Measurements from ENCODE around the gene SPINK6.

Gene SPINK6

GRCh38 chr5:148224117-148224742, 21.4 kb downstream of the SPINK6 start:
- no peak for DNase-seq (ENCODE audit: low read depth)

GRCh38 chr5:148228392-148228984, 25.6 kb downstream of the SPINK6 start:
- DNase-seq (ENCODE audit: low read depth) = no peak

GRCh38 chr5:148229840-148230239, 27.0 kb downstream of the SPINK6 start:
- no peak for DNase-seq (ENCODE audit: low read depth)

- no peak for DNase-seq (ENCODE audit: low read depth)
These were observed 27.4 kb downstream of the SPINK6 start for GRCh38 chr5:148230240-148230639.

- no peak for DNase-seq (ENCODE audit: low read depth)
These were observed 35.1 kb downstream of the SPINK6 start for GRCh38 chr5:148237785-148238417.

GRCh38 chr5:148238418-148238794, 35.6 kb downstream of the SPINK6 start, which contains the start of gene MARCOL:
TSS of gene MARCOL (plus strand) at chr5:148238525. CDS start at chr5:148238598, 73 bp downstream.
- DNase-seq (ENCODE audit: low read depth) = no peak

GRCh38 chr5:148248894-148249293, 46.1 kb downstream of the SPINK6 start:
- DNase-seq (ENCODE audit: low read depth) = no peak

- no peak for DNase-seq (ENCODE audit: low read depth)
These were observed 52.6 kb downstream of the SPINK6 start for GRCh38 chr5:148255456-148255855.

GRCh38 chr5:148259288-148259687, 56.4 kb downstream of the SPINK6 start:
- no peak for DNase-seq (ENCODE audit: low read depth)

- no peak for DNase-seq (ENCODE audit: low read depth)
These were observed 58.4 kb downstream of the SPINK6 start for GRCh38 chr5:148261221-148261620.
